Fibroblast of lung (primary cell): ENCODE data around the gene EFCAB12. TPM values are rescaled to one million over a fixed set of nuclear protein-coding genes. Genes with fewer than 3 reads are reported as not detected.
"Not testable (repeated sequence)": the region's sequence is repeated elsewhere in the genome, so short reads cannot be mapped to it uniquely, and the experiment has no call there.

Experiments used
- DNase-seq, 2 donors: peaks; one replicate each; pipeline versions ENCODE4 v3.0.0 to v3.0.0-alpha.2; 2010; ENCODE audit warnings: low read depth in 2 of 2
- H2AFZ ChIP-seq: 2 replicates; pipeline ENCODE4 v1.5.1; 2012; ENCODE audit warnings: low read length, control low read depth, inconsistent platforms
- H3K27ac ChIP-seq: 2 replicates; pipeline ENCODE4 v1.5.1; 2011; ENCODE audit warnings: low read length, control low read depth; ENCODE audit not compliant: insufficient read depth
- H3K27me3 ChIP-seq: 2 replicates; pipeline ENCODE4 v1.5.1; 2011; ENCODE audit warnings: mild to moderate bottlenecking, low read length; ENCODE audit not compliant: control insufficient read depth, insufficient read depth
- H3K36me3 ChIP-seq: 2 replicates; pipeline ENCODE4 v1.5.1; 2011; ENCODE audit warnings: low read length; ENCODE audit not compliant: control insufficient read depth, insufficient read depth
- H3K4me1 ChIP-seq: 2 replicates; pipeline ENCODE4 v1.5.1; 2011; ENCODE audit warnings: low read length; ENCODE audit not compliant: control insufficient read depth, insufficient read depth; ENCODE audit errors: extremely low read depth
- H3K4me2 ChIP-seq: 2 replicates; pipeline ENCODE4 v1.5.1; 2011; ENCODE audit warnings: low read length, control low read depth; ENCODE audit not compliant: insufficient read depth; ENCODE audit errors: extremely low read depth
- H3K4me3 ChIP-seq, 4 experiments: fragments of 200-600 bp in 1 of 4; sonication (generic) in 1 of 4; replicated peaks in 1 of 4; 2 replicates each; pipeline ENCODE4 v1.5.1; 2011 to 2016; ENCODE audit warnings: low read length in 4 of 4, low read depth in 3 of 4, mild to moderate bottlenecking in 3 of 4, control low read depth in 2 of 4, inconsistent platforms in 1 of 4, mixed read lengths in 1 of 4; ENCODE audit not compliant: insufficient read depth in 1 of 4; ENCODE audit errors: control extremely low read depth in 1 of 4
- H3K79me2 ChIP-seq: 2 replicates; pipeline ENCODE4 v1.5.1; 2012; ENCODE audit warnings: mild to moderate bottlenecking, low read length, inconsistent platforms; ENCODE audit not compliant: control insufficient read depth, insufficient read depth
- H3K9ac ChIP-seq: 2 replicates; pipeline ENCODE4 v1.5.1; 2011; ENCODE audit warnings: mild to moderate bottlenecking, low read length, control low read depth; ENCODE audit not compliant: insufficient read depth
- H3K9me3 ChIP-seq: 2 replicates; pipeline ENCODE4 v1.5.1; 2012; ENCODE audit warnings: low read depth, low read length; ENCODE audit not compliant: control insufficient read depth, insufficient read depth
- H4K20me1 ChIP-seq: 2 replicates; pipeline ENCODE4 v1.5.1; 2011; ENCODE audit warnings: low read length; ENCODE audit not compliant: control insufficient read depth, insufficient read depth; ENCODE audit errors: extremely low read depth
- CTCF ChIP-seq, 2 donors: IDR thresholded peaks in 1 of 2; conservative IDR thresholded peaks in 1 of 2; 1 replicate in 1 of 2; 2 replicates in 1 of 2; pipeline ENCODE4 v1.5.1; 2011 to 2012; ENCODE audit warnings: low read length in 2 of 2, control low read depth in 1 of 2, inconsistent platforms in 1 of 2, low read depth in 1 of 2, mild to moderate bottlenecking in 1 of 2
- EZH2 ChIP-seq: IDR thresholded peaks from 2 replicates; pipeline ENCODE4 v1.5.1; 2012; ENCODE audit warnings: low read length, control low read depth, mild to moderate bottlenecking; ENCODE audit errors: missing control alignments
- polyA plus RNA-seq, 2 donors: library from polyadenylated mRNA; depleted of rRNA in 1 of 2; stranded (reverse) in 1 of 2; unstranded in 1 of 2; fragments of >200 nt; gene quantifications; 2 replicates each; pipeline ENCODE4 v1.2.1, GENCODE V29; 2011 to 2012; ENCODE audit warnings: missing spikeins in 1 of 2
- total RNA-seq: library from RNA; depleted of rRNA; stranded (reverse); fragments of >200 nt; gene quantifications from 2 replicates; pipeline ENCODE4 v1.2.1, GENCODE V29; 2014

Gene EFCAB12
- total and polyA plus RNA-seq, 2 donors (not counting 1 experiment from before 2014, with no cell fraction given): 0.17 TPM; not detected in 1

- DNase-seq, H2AFZ ChIP-seq: not testable (repeated sequence)
Measured at GRCh38 chr3:129363356-129363755, 65.1 kb downstream of the EFCAB12 start.

DNA sequence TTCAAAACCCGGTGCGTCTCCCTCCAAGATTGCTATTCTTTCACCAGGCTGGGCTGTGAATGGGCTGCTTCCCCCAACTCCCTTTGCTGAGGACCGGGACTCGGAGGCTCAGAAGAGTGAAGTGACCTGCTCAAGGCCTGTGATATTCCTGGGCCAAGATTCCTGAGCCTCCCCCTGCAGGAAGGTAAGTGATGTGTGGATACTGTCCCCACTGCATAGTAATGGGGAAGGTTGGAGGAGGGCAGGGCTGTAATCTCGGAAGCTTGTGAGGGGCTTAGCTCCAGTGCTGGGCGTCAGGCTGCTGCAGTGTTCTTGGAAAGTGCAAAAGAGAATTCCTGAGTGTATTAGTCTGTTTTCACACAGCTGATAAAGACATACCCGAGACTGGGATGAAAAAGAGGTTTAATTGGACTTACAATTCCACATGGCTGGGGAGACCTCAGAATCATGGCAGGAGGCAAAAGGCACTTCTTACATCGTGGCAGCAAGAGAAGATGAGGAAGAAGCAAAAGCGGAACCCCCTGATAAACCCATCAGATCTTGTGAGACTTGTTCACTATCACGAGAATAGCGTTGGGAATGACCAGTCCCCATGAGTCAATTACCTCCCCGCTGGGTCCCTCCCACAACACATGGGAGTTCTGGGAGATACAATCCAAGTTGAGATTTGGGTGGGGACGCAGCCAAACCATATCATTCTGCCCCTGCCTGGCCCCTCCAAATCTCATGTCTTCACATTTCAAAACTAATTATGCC is 67.6 kb downstream of the EFCAB12 start:
- Histone ChIP-seq H4K20me1 (no peaks in the 10 kb centered on the region), H3K4me2 (no peak overlapping the region), H2AFZ (no peak overlapping the region), H3K79me2 (no peaks in the 10 kb centered on the region), H3K4me1 (no peaks in the 10 kb centered on the region), H3K27ac (no peak overlapping the region), H3K36me3 (no peaks in the 10 kb centered on the region), H3K4me3 (no peak overlapping the region), H3K27me3 (no peaks in the 10 kb centered on the region), H3K9me3 (no peaks in the 10 kb centered on the region), H3K9ac (no peak overlapping the region)
- peak in 1 of 2 donors; percentile 27 for DNase-seq
- TF ChIP-seq EZH2 (no peak), CTCF (conservative IDR thresholded peaks at IDR 0.05 in 1 of 2, IDR thresholded peaks at IDR 0.05 in 1 of 2; ENCODE audit: low read depth in 1 of 2, low read length in 2 of 2) (no peak)

More at GRCh38 chr3:129363356-129363755, 65.1 kb downstream of the EFCAB12 start:
- H3K9ac ChIP-seq, H3K4me1 ChIP-seq, H3K4me2 ChIP-seq, H3K9me3 ChIP-seq, H4K20me1 ChIP-seq, H3K27ac ChIP-seq, H3K27me3 ChIP-seq, H3K36me3 ChIP-seq, H3K79me2 ChIP-seq, H3K4me3 ChIP-seq: not testable (repeated sequence)

GRCh38 chr3:129360171-129360611 is 68.2 kb downstream of the EFCAB12 start:
- H2AFZ ChIP-seq: no peak overlapping the region
- H3K4me2 ChIP-seq: no peak overlapping the region
- H3K79me2 ChIP-seq: no peaks in the 10 kb centered on the region
- no peak overlapping the region for H3K9ac ChIP-seq
- H3K36me3 ChIP-seq: no peaks in the 10 kb centered on the region
- H3K4me1 ChIP-seq: no peaks in the 10 kb centered on the region
- H4K20me1 ChIP-seq: no peaks in the 10 kb centered on the region
- no peak overlapping the region for H3K4me3 ChIP-seq
- TF ChIP-seq EZH2 (no peak), CTCF (conservative IDR thresholded peaks at IDR 0.05 in 1 of 2, IDR thresholded peaks at IDR 0.05 in 1 of 2; ENCODE audit: low read depth in 1 of 2, low read length in 2 of 2) (no peak)
- H3K9me3 ChIP-seq: no peaks in the 10 kb centered on the region
- no peak overlapping the region for H3K27ac ChIP-seq
- no peaks in the 10 kb centered on the region for H3K27me3 ChIP-seq
- no peak for DNase-seq
